Measurements from ENCODE around the gene IPP. TPM values are rescaled to one million over a fixed set of nuclear protein-coding genes. Genes with fewer than 3 reads are reported as not detected.

The IPP gene
- total RNA-seq (2022; extraction: Qiagen RNA extraction; ENCODE audit: low read depth): 4.1 to 6.6 TPM (median 5.3 TPM) in 5 replicates

DNA sequence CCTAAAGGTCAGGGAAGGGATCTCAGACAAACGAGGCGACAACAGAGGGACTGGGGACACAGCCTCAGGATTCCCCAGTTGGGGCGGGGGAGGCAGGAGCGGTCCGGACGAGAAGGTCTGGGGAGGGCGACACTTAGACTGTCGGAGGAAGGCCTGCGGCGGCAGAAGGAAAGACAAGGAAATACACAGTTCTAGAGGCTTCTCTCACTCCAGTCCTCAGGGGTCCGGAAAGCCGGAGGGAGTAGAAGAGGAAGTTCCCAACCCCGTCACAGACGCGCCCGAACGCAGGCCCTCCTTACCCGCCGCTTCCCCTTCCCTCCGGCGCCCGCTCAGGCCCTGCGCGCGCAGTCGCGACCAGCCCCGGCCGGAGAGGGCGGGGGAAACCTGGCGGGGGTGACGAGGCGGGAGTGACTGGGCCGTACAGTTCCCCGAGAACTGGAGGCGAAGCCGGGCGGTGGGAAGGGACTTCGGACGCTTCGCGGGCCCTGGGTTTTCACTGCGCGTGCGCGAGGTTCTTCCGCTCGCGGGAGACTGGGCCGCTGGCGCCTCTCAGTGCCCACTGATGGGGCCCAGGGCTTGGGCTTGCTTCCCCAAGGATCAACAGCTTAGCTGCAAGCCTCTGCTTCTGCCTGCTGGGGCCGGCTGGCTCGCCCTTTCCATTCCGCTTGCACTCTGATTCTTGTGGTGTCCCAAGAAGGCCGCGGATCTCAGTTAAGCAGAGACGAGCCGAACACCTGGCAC, at the start of gene IPP:
Gene IPP, minus strand, starts transcription at position 356 of the 741 bp plus-strand sequence. CDS start 4,242 bp downstream, outside the sequence.

GRCh38 chr1:45687754-45688740, 62.4 kb downstream of the IPP start, which contains the start of gene TMEM69:
Gene TMEM69, plus strand, starts transcription at chr1:45688181. Its CDS starts 2,888 bp downstream, at chr1:45691069.

DNA sequence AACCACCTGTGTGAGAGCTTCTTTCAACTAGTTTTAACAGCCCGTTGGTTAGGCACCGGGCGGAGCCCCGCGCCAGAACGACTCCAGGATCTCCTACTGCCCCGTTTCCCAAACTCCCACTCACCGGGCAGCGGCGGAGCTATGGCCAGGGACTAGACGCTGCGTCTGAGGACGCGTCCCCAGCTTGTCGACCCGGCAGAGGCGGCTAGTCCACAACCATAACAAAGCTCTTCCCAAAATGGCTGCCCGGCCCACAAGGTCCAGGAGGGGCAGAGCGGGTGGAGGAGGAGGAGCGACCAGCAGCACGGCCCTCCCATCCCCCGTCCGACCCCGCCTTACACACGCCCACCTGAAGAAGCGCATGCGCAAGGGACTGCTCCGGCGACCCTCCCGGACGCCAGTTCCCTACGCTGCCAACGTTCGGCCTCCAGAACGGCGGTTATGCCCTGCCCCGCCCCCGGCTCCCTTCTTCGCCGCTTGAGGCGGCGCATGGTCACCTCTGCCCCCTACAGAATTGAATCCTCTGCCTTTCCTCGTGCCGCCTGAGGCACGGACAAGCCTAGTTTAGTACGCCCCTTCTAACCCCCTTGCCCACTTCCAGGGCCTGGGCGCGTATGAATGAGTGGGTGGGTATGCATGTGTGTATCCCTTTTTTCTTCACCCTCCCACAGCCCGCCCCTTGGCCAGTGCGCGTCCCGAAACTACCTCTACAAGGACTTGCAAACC, 64.0 kb downstream of the IPP start, which contains the start of gene GPBP1L1:
Gene GPBP1L1, minus strand, starts transcription at position 246 of the 726 bp plus-strand sequence. CDS start 27,446 bp downstream, outside the sequence.

Other genes with a start within 250 kb of the IPP start
- 2,102 to 2,627 TPM (median 2,236 TPM) in 5 replicates for gene PRDX1, start 228.8 kb downstream of the IPP start, total RNA-seq (2022; extraction: Qiagen RNA extraction; ENCODE audit: low read depth)
- 74.6 to 95.9 TPM (median 77.9 TPM) in 5 replicates for gene AKR1A1, start 199.8 kb downstream of the IPP start, total RNA-seq (2022; extraction: Qiagen RNA extraction; ENCODE audit: low read depth)
- gene NASP, start 166.6 kb downstream of the IPP start, total RNA-seq (2022; extraction: Qiagen RNA extraction; ENCODE audit: low read depth): 124 to 159 TPM (median 131 TPM) in 5 replicates
- gene CCDC17, start 126.6 kb downstream of the IPP start, total RNA-seq (2022; extraction: Qiagen RNA extraction; ENCODE audit: low read depth): 0.35 to 0.68 TPM (median 0.49 TPM) in 5 replicates
- gene GPBP1L1, start 64.1 kb downstream of the IPP start, total RNA-seq (2022; extraction: Qiagen RNA extraction; ENCODE audit: low read depth): 35.7 to 45.5 TPM (median 41.9 TPM) in 5 replicates
- 18.7 to 19.8 TPM (median 19.2 TPM) in 5 replicates for gene TMEM69, start 62.5 kb downstream of the IPP start, total RNA-seq (2022; extraction: Qiagen RNA extraction; ENCODE audit: low read depth)
- 16.5 to 24.2 TPM (median 21.7 TPM) in 5 replicates for gene MAST2, start 53.0 kb upstream of the IPP start, total RNA-seq (2022; extraction: Qiagen RNA extraction; ENCODE audit: low read depth)